ENCODE measurements around the gene INPP4B. TPM values are rescaled to one million over a fixed set of nuclear protein-coding genes. Genes with fewer than 3 reads are reported as not detected.

The INPP4B gene
- total RNA-seq, 2 experiments from 2014 or later: 23.5 to 29.7 TPM

DNA sequence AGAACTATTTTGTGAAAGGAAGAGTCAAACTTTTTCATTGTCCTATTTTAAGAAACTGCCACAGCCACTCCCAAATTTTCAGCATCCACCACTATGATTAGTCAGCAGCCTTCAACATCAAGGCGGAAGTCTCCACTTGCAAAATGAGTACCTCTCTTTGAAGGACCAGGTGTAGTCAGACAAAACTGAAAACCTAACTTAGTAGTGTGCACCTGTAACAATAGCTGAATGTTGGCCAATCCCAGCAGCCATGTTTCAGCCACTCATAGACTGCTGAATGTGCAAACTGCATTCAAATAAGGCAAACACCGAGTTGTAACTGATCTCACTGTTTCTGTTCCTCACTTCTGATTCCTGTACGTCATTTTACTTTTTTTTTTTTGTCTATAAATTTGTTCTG is 868.7 kb downstream of the INPP4B start:
- CTCF ChIA-PET: no interaction called here
- no peaks in the 10 kb centered on the region for H3K36me3 Mint-ChIP-seq
- no peak for ATAC-seq
- no peaks in the 10 kb centered on the region for H3K9me3 Mint-ChIP-seq (ENCODE audit: low read depth)
- no peak overlapping the region for H3K4me3 Mint-ChIP-seq
- H3K4me1 Mint-ChIP-seq: no peaks in the 10 kb centered on the region
- DNase-seq: no peak
- H3K27me3 Mint-ChIP-seq: no peaks in the 10 kb centered on the region
- H3K27ac Mint-ChIP-seq: no peak overlapping the region

All from activated CD8-positive, alpha-beta memory T cell treated with anti-CD3 and anti-CD28 coated beads, Interleukin-2, amount 10 ng/mL, durations not matched to agents 7 days and 5 days (primary cell).